Stimulated activated CD8-positive, alpha-beta memory T cell treated with anti-CD3 and anti-CD28 coated beads, Interleukin-2, amount 100 ng/mL, for 1 hour (primary cell): Measurements from ENCODE around the gene RAG2.

Experiments
- DNase-seq, 2 donors: peaks; one replicate each; pipeline ENCODE4 v3.0.0-alpha.2; 2020; ENCODE audit warnings: low read depth in 2 of 2

The RAG2 gene

DNA sequence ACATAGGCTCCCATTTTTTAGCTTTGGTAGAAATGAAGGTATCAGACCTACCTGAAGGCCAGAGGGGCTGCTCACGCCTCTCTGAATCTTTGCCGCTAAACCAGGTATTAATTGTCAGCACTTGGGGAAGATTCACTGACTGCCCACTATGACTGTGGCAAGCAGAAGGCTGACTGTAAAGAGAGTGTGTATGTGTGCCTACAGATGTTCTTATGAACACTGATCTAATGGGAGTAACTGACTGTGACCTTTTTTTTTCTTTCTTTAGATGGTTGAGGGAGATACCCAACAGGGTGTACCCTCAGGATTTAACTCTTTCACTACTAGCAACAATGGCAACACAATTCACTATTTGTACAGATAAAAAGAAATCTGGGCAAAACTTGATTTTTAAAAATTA lies at the start of gene RAG2:
TSS of gene RAG2 (minus strand) at position 186 of the 400 bp plus-strand sequence. CDS start 4,068 bp downstream, outside the sequence.
- no peak for DNase-seq

DNA sequence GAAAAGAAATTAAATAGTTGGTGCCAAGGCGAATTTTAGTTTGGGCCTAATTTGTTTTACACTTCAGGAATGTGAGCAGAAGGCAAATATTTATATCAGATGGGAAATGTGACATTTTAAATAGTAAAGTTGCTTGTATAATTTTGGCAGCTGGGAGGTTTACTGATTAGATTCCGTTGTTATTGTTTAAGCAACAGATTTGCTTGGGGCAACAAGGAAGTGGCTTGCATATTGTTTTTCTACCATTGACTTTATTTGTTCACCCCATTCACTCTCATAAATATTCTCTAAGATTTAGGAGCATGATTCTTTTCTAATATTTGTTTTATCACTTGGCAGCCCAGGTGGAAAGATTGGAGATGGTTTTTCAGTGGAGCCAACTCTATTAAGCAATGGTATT lies 40.5 kb upstream of the RAG2 start:
- no peak for DNase-seq

- DNase-seq: no peak
These were observed 37.2 kb upstream of the RAG2 start for GRCh38 chr11:36635066-36635862.

- DNase-seq: no peak
These were observed 33.7 kb upstream of the RAG2 start for GRCh38 chr11:36631774-36632173.

DNA sequence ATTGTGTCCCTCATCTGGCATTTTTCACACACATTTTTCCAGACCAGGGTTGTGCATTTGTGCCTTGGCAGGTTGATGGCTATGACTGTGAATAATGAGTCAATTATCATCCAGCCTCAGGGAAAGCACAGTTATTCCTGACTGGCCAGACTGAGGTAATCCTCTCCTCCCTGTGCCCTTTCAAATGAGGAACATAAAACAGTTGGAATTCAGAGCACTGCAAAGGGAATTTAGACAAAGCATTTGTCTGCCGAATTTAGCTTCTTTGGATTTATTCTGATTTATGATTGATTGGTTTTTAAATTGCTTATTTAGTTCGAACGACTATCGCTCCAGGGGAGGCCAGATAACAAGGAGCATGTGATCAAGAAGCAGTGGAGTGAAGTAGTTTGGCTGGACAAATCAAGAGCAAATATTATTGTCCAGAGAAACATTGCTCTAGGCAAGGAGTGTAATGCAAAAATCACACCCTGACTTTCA lies 30.8 kb upstream of the RAG2 start:
- no peak for DNase-seq

DNA sequence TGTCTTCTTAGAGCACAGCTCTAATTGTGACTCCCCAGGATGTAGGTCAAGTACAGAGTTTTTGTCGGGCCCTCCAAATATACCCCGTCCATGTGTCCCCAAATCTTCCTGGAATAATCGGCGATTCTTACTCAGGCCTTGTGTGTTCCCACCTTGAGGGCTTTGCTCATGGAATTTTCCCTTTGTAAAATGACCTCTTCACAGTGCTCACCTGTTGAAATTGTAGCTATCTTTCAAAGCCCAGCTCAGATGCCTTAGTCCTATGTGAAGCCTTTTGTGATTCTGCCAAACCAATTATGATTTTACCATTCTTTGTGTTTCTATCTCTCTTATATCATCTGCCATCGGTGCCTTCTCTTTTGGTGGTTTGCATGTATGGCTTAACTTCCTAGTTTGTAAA lies 30.1 kb upstream of the RAG2 start:
- DNase-seq: no peak

GRCh38 chr11:36627471-36627870 lies 29.4 kb upstream of the RAG2 start:
- no peak for DNase-seq

GRCh38 chr11:36627006-36627405 lies 29.0 kb upstream of the RAG2 start:
- no peak for DNase-seq

DNA sequence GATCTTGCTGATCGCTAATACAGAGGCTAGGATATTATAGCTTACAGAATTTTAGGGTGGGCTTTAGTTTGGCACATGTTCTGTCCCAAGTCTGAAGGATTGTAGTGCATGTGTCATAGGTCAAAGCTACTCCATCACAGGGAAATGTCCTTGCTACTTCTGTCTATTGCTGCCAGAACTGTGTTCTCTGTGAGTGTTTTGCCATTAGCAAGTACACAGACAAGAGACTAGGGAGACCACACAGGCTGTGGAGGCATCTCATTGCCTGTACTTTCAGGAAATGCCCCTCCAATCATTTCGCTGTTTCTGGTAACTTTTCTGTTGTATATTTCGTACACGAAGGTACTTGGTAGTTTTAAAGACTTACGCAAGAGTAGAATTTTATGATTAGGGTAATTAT lies 25.5 kb upstream of the RAG2 start:
- no peak for DNase-seq

GRCh38 chr11:36622431-36623136 lies 24.5 kb upstream of the RAG2 start:
- no peak for DNase-seq

DNA sequence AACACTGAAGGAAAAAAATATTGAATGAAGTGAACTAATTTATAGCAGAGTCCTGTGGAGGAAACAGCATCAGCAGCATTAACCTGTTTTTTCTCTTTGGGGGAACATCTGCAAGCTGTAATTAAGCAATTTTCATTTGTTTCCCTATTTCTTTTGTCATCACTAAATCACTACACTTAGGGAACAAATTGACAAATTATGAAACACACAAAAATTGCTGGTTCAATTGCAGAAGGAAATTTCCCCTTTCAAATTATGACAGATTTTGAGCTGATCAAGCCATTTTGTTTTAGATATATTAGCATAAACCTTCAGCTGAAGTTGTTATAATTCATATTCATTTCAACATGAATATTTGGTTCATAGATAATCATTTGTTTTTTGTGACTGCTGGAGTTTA lies 22.2 kb upstream of the RAG2 start:
- DNase-seq: no peak

- no peak for DNase-seq
These were observed 21.5 kb upstream of the RAG2 start for GRCh38 chr11:36619502-36619901.

GRCh38 chr11:36618363-36619047 lies 20.5 kb upstream of the RAG2 start:
- DNase-seq: no peak

- no peak for DNase-seq
These were observed 19.7 kb upstream of the RAG2 start for GRCh38 chr11:36617543-36618362.

DNA sequence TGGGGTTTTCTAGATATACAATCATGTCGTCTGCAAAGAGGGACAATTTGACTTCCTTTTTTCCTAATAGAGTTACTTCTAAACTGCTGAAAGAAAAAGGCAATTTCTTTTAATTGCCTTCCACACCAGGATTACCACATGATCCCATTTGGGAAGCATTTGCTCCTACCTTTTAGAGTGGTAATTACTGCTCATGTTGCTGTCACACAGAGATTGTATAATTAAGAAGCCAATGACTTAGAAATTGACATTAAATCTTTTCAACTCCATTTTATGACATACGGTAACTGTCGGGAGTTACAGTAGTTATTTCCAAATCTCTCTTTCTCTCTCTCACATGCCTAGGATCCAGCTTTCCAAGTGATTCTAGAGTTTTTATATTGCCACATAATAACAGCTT lies 17.8 kb upstream of the RAG2 start:
- DNase-seq: no peak

- DNase-seq: no peak
These were observed 11.3 kb upstream of the RAG2 start for GRCh38 chr11:36609383-36609782.

GRCh38 chr11:36608491-36609199 lies 10.6 kb upstream of the RAG2 start:
- no peak for DNase-seq

DNA sequence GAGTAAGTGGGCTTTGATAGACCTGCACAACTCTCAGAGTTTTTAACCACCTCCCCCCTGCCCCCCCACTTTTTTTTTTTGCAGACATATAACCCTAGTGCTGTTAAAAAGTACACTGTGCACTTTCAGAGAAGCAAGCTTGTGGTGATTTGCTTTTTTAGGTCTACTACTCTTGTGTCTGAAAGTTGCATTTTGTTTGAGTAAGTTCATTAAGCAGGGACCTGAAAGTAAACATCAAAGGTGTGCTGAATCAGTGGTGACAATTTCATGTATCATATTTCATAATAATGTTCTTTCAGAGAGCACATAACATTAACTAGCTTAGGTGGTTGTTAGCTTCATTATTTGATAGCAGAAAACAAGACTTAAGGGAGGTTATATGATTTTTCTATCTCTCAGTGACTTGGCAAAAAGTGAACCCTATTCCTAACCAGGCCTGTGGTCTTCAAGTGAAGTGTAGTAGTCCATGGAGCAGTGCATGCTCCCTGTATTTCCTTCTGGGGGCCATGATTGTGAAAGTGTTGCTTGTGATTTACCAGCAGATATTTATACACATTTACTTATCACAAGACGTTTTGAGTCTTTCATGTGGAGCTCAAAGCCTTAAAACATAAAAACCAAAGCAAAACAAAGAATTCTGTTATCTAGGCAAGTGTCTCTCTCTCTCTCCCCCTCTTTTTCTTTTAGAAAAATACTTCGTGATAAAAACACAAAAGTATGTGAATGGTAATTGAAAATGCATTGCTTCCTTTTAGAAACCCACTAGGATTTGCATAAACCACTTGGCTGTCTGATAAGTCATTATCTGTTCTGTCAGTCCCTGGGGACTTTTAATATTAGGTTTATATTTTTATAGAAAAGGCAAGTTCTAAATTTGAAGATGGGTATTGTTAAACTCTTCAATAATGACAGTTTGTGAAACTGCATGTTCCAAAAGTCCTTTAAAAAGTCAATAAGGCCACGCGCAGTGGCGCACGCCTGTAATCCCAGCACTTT lies 7.5 kb upstream of the RAG2 start:
- DNase-seq: no peak

DNA sequence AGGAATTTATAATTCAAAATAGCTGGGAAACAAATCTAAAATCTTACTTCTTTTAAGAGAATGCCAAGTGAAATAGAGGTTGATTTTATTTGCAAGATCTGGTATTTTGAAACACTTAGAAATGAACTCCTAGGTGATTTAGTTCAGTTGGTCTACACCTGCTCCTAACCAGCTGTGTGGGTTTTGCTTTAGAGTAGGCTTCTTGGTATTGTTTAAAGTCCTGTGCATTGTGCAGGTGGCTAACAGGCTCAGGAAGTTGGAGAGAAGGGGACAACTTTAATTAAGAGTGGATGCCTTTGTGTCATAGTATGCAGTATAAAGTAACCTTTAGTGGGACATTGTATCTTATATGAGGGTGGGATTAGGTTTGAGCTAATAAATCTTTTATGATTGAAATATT lies 4.1 kb upstream of the RAG2 start:
- DNase-seq: no peak

GRCh38 chr11:36601155-36601554 lies 3.1 kb upstream of the RAG2 start:
- DNase-seq: no peak
